GM23338 (cell line): ENCODE results near the gene NFATC1. TPM values are rescaled to one million over a fixed set of nuclear protein-coding genes. Genes with fewer than 3 reads are reported as not detected.

Experiments used
- ATAC-seq: fragments of 200-7000 bp; cut with Tn5 transposase; 3 replicates; pipeline ENCODE4 v1.9.1; 2020
- DNase-seq: peaks from one replicate; pipeline ENCODE4 v3.0.0-alpha.2; 2015; ENCODE audit warnings: low spot score
- H2AFZ ChIP-seq: fragments of 200-600 bp; sonication (generic); 2 replicates; pipeline ENCODE4 v1.8.0; 2016; ENCODE audit warnings: antibody characterized with exemption, mild to moderate bottlenecking, moderate library complexity
- H3F3A ChIP-seq: fragments of 200-600 bp; sonication (generic); replicated peaks from 2 replicates; pipeline ENCODE4 v1.8.0; 2017; ENCODE audit warnings: antibody characterized with exemption, mixed run types, low read depth
- H3K27ac ChIP-seq: fragments of 200-600 bp; sonication (generic); 2 replicates; pipeline ENCODE4 v1.6.1; 2016; ENCODE audit warnings: low read depth
- H3K27me3 ChIP-seq: fragments of 200-600 bp; sonication (generic); 2 replicates; pipeline ENCODE4 v1.8.0; 2016; ENCODE audit warnings: mild to moderate bottlenecking, mixed run types, moderate library complexity; ENCODE audit not compliant: insufficient read depth
- H3K36me3 ChIP-seq: fragments of 200-600 bp; sonication (generic); 2 replicates; pipeline ENCODE4 v1.8.0; 2016; ENCODE audit warnings: mild to moderate bottlenecking; ENCODE audit not compliant: insufficient read depth
- H3K4me1 ChIP-seq: fragments of 200-600 bp; sonication (generic); 2 replicates; pipeline ENCODE4 v1.8.0; 2016; ENCODE audit warnings: mild to moderate bottlenecking, moderate library complexity; ENCODE audit not compliant: insufficient read depth
- H3K4me2 ChIP-seq: fragments of 200-600 bp; sonication (generic); 2 replicates; pipeline ENCODE4 v1.7.1; 2017; ENCODE audit warnings: mixed run types
- H3K4me3 ChIP-seq: fragments of 200-600 bp; sonication (generic); 2 replicates; pipeline ENCODE4 v1.6.1; 2016; ENCODE audit warnings: mixed run types
- H3K79me2 ChIP-seq: fragments of 200-600 bp; sonication (generic); replicated peaks from 2 replicates; pipeline ENCODE4 v1.8.0; 2017; ENCODE audit warnings: mild to moderate bottlenecking; ENCODE audit not compliant: insufficient read depth
- H3K9me2 ChIP-seq: fragments of 200-600 bp; sonication (generic); 2 replicates; pipeline ENCODE4 v1.8.0; 2017; ENCODE audit not compliant: insufficient read depth
- H4K20me1 ChIP-seq: fragments of 200-600 bp; sonication (generic); replicated peaks from 2 replicates; pipeline ENCODE4 v1.8.0; 2017; ENCODE audit warnings: mild to moderate bottlenecking; ENCODE audit not compliant: insufficient read depth
- H3K27ac Mint-ChIP-seq: 2 replicates; pipeline ENCODE4 v1.8.0; 2020; ENCODE audit warnings: inconsistent platforms, mild to moderate bottlenecking, moderate library complexity, mixed read lengths
- H3K27me3 Mint-ChIP-seq: 3 replicates; pipeline ENCODE4 v1.8.0; 2022; ENCODE audit warnings: low read depth, mild to moderate bottlenecking, moderate library complexity, mixed read lengths, inconsistent platforms; ENCODE audit not compliant: insufficient read depth, poor library complexity
- H3K36me3 Mint-ChIP-seq: 3 replicates; pipeline ENCODE4 v1.8.0; 2021; ENCODE audit warnings: low read depth, mild to moderate bottlenecking, inconsistent platforms, moderate library complexity, mixed read lengths
- H3K4me1 Mint-ChIP-seq: 3 replicates; pipeline ENCODE4 v1.8.0; 2020; ENCODE audit warnings: mild to moderate bottlenecking, inconsistent platforms, mixed read lengths
- H3K4me3 Mint-ChIP-seq: 3 replicates; pipeline ENCODE4 v1.8.0; 2021; ENCODE audit warnings: moderate library complexity, mild to moderate bottlenecking, inconsistent platforms, mixed read lengths
- H3K9me3 Mint-ChIP-seq: 3 replicates; pipeline ENCODE4 v1.8.0; 2020; ENCODE audit warnings: moderate library complexity, mild to moderate bottlenecking, inconsistent platforms, mixed read lengths
- CREB1 ChIP-seq: fragments of 250-450 bp; sonication (Bioruptor Pico); IDR thresholded peaks from 2 replicates; pipeline ENCODE4 v1.5.0; 2020; ENCODE audit warnings: low read depth, mild to moderate bottlenecking, moderate library complexity
- CTCF ChIP-seq, 2 experiments: fragments of 200-600 bp in 1 of 2; sonication (generic) in 1 of 2; conservative IDR thresholded peaks; 2 replicates each; pipeline versions ENCODE4 v1.5.1 to v1.6.1; 2016 to 2017; ENCODE audit warnings: antibody characterized with exemption in 2 of 2, low read depth in 2 of 2, mild to moderate bottlenecking in 2 of 2, moderate library complexity in 1 of 2
- EZH2phosphoT487 ChIP-seq: fragments of 200-600 bp; sonication (generic); IDR thresholded peaks from one replicate; pipeline ENCODE4 v1.8.1; 2018; ENCODE audit warnings: antibody characterized with exemption; ENCODE audit not compliant: unreplicated experiment
- JUNB ChIP-seq: IDR thresholded peaks from one replicate; pipeline ENCODE4 v1.6.1; 2016; ENCODE audit warnings: antibody characterized with exemption; ENCODE audit not compliant: unreplicated experiment
- POLR2AphosphoS5 ChIP-seq: IDR thresholded peaks from 2 replicates; pipeline ENCODE4 v1.6.1; 2016; ENCODE audit warnings: antibody characterized with exemption, low read depth
- REST ChIP-seq: IDR thresholded peaks from one replicate; pipeline ENCODE4 v1.6.1; 2018; ENCODE audit warnings: antibody characterized with exemption; ENCODE audit not compliant: unreplicated experiment
- STAT1 ChIP-seq: IDR thresholded peaks from one replicate; pipeline ENCODE4 v1.6.1; 2016; ENCODE audit warnings: antibody characterized with exemption; ENCODE audit not compliant: unreplicated experiment
- ZNF114 ChIP-seq: fragments of 250-450 bp; sonication (Bioruptor Pico); IDR thresholded peaks from 2 replicates; pipeline ENCODE4 v1.5.0; 2020; ENCODE audit warnings: mild to moderate bottlenecking, moderate library complexity
- ZNF331 ChIP-seq: fragments of 250-450 bp; sonication (Bioruptor Pico); IDR thresholded peaks from 2 replicates; pipeline ENCODE4 v1.5.0; 2020; ENCODE audit warnings: low read depth, mild to moderate bottlenecking, moderate library complexity
- polyA plus RNA-seq: library from polyadenylated mRNA; unstranded; fragments of >200 nt; fragmentation: Nextera tagmentation; extraction: Ambion mirVana; gene quantifications from 2 replicates; pipeline ENCODE4 v1.2.1, GENCODE V29; 2016
- total RNA-seq: library from RNA; depleted of rRNA; stranded (reverse); fragments of >200 nt; shearing (Covaris generic); gene quantifications from 2 replicates; pipeline ENCODE4 v1.2.3, GENCODE V29; 2014

NFATC1 gene
- total and polyA plus RNA-seq, 2 experiments from 2014 or later = 3.9 to 6.4 TPM

GRCh38 chr18:79574938-79575525 lies 179.3 kb downstream of the NFATC1 start:
- Mint-ChIP-seq H3K9me3 (peaks cover 19% of the 10 kb centered on the region), H3K27ac (no peak overlapping the region)
- H3F3A ChIP-seq = no peaks in the 10 kb centered on the region

More at GRCh38 chr18:79574938-79575525, 179.3 kb downstream of the NFATC1 start:
- Histone ChIP-seq H3K9me2 (no peaks in the 10 kb centered on the region), H2AFZ (no peak overlapping the region), H3K36me3 (no peaks in the 10 kb centered on the region), H3K79me2 (no peaks in the 10 kb centered on the region), H3K4me2 (no peak overlapping the region), H4K20me1 (no peaks in the 10 kb centered on the region), H3K4me3 (no peak overlapping the region), H3K27me3 (no peaks in the 10 kb centered on the region), H3K4me1 (no peaks in the 10 kb centered on the region), H3K27ac (no peak overlapping the region)
- no peak overlapping the region for H3K4me3 Mint-ChIP-seq
- TF ChIP-seq ZNF331 (CRISPR knock-in tag) = no peak
- no peak for TF ChIP-seq POLR2AphosphoS5
- TF ChIP-seq JUNB = no peak
- no peak for TF ChIP-seq CREB1 (CRISPR knock-in tag)
- TF ChIP-seq EZH2phosphoT487 = no peak
- no peak for TF ChIP-seq STAT1
- TF ChIP-seq ZNF114 = no peak
- TF ChIP-seq REST = no peak
- no peak for TF ChIP-seq CTCF (conservative IDR thresholded peaks at IDR 0.05; ENCODE audit: low read depth in 2 of 2)
- peaks cover 5% of the 10 kb centered on the region; the same call in 1 of the 3 replicates for H3K36me3 Mint-ChIP-seq
- ATAC-seq = no peak
- no peaks in the 10 kb centered on the region for H3K27me3 Mint-ChIP-seq
- peaks cover 7% of the 10 kb centered on the region for H3K4me1 Mint-ChIP-seq
- DNase-seq = no peak
